Measurements from ENCODE around the gene POU4F1. TPM values are rescaled to one million over a fixed set of nuclear protein-coding genes. Genes with fewer than 3 reads are reported as not detected.

Gene POU4F1
- polyA plus RNA-seq, 6 donors from 2014 or later = not detected

DNA sequence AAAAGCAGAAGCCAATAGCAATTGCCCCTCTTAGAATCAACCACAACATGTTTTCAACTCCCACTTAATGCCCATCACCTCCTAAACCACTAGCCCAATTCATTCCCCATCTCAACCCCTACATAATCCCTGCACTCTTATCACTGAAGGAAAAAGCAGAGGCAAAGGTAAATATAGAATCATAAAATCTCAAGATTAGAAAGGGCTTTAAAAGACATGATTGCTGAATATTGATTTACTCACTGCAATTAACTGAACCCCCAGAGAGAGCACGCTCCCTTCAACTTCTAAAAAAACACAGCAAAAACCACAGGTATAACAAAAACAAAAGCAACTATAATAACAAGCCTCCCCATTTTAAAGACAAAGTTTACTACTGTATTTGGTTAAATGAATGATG lies 15.1 kb upstream of the POU4F1 start:
- Mint-ChIP-seq H3K4me3 (no peak overlapping the region), H3K27me3 (peaks cover 0 to 4% (median 4%) of the 10 kb centered on the region in 3 donors), H3K27ac (peak overlapping the region in 1 of 6 donors; percentile 4), H3K9me3 (no peaks in the 10 kb centered on the region), H3K4me1 (no peaks in the 10 kb centered on the region), H3K36me3 (peaks cover 36 to 50% of the 10 kb centered on the region in 2 donors)
- DNase-seq (no peak), ATAC-seq (ENCODE audit: low read depth in 2 of 2) (no peak)

- peaks cover 46 to 59% (median 53%) of the 10 kb centered on the region in 3 donors for H3K27me3 Mint-ChIP-seq
- ATAC-seq (ENCODE audit: low read depth in 2 of 2) = no peak
- no peak for DNase-seq
Measured at GRCh38 chr13:78611040-78611439, 7.7 kb upstream of the POU4F1 start.

DNA sequence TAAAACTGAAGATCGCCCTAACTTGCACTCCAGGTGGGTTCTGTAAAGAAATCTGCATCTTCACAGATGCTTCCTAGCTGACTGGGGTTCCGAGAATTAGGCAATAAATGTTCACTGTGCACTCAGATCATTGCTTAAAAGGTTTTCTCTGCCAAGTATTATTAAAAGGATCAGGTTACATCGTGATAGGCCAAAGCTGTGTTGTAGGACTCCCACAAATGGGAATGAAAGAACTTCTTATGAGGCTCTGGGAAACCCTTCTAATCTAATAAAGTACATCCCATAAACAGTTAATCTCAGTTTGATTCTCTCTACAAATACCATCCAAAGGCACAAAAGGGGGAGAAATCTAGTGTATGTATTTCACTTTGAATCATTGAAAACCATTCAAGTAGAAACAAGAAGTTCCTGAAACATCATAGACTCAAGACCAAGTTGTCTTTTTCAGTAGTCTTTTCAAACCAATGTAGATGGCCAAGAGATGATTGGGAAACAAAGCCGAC lies 7.1 kb upstream of the POU4F1 start:
- peaks cover 23 to 41% (median 39%) of the 10 kb centered on the region in 3 donors for H3K4me1 Mint-ChIP-seq
- DNase-seq = no peak
- H3K27me3 Mint-ChIP-seq = peaks cover 52 to 64% (median 59%) of the 10 kb centered on the region in 3 donors
- H3K27ac Mint-ChIP-seq = peak overlapping the region in 1 of 6 donors; percentile 10
- peaks cover 0 to 15% (median 5%) of the 10 kb centered on the region in 7 donors for H3K9me3 Mint-ChIP-seq
- no peak for ATAC-seq (ENCODE audit: low read depth in 2 of 2)
- H3K4me3 Mint-ChIP-seq = peak overlapping the region in 4 of 8 donors; percentile 21 to 88 (median 64)
- peaks cover 11 to 22% of the 10 kb centered on the region in 2 donors for H3K36me3 Mint-ChIP-seq

More at GRCh38 chr13:78611040-78611439, 7.7 kb upstream of the POU4F1 start:
- H3K36me3 Mint-ChIP-seq = peaks cover 17 to 28% of the 10 kb centered on the region in 2 donors
- peaks cover 19 to 39% (median 35%) of the 10 kb centered on the region in 3 donors for H3K4me1 Mint-ChIP-seq
- peaks cover 0 to 15% (median 5%) of the 10 kb centered on the region in 7 donors for H3K9me3 Mint-ChIP-seq
- peak overlapping the region in 1 of 8 donors; percentile 74 for H3K4me3 Mint-ChIP-seq
- no peak overlapping the region for H3K27ac Mint-ChIP-seq

GRCh38 chr13:78609464-78610205 lies 6.3 kb upstream of the POU4F1 start:
- peaks cover 23 to 41% (median 39%) of the 10 kb centered on the region in 3 donors for H3K4me1 Mint-ChIP-seq
- DNase-seq = no peak
- ATAC-seq (ENCODE audit: low read depth in 2 of 2) = peak; percentile 37

DNA sequence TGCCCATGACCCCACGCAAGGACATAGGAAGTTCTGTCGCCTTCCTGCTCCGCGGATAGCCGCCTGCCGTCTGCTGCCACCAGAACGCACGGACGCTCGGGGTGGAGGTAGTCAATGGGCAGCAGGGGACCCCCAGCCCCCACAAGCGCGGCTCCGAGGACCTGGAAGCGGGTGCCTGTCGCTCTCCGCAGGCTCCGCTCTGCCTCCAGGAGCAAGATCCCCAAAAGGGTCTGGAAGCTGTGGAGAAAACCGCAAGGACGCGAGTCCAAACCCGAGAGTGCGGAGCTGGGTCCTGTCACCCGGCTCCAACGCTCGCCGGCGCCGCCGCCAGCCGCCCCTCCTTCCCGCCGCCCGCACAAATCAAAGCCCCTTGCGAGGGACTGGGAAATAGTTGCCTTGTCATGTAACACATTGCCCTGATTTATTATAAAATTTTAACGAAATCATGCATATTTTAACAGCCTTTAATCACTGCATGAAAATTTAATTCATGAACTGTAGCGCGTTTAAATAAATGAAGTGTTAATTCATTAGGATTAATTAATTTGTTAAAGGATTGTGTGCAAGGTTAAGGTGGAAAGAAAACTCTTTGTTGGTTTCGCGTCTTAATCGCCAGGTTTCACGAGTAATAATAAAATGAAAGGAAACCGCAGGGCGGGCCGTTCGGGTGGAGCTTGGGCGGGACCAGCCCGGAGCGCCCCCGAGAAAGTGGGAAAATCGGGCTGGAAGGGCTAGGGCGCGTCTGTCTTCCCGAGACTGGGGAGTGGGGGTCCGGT lies 5.5 kb upstream of the POU4F1 start:
- peaks cover 68 to 77% (median 71%) of the 10 kb centered on the region in 3 donors for H3K27me3 Mint-ChIP-seq
- no peak for DNase-seq
- H3K9me3 Mint-ChIP-seq = peaks cover 0 to 21% (median 6%) of the 10 kb centered on the region in 7 donors
- H3K27ac Mint-ChIP-seq = peak overlapping the region in 4 of 6 donors; percentile 44 to 90 (median 72)
- ATAC-seq (ENCODE audit: low read depth in 2 of 2) = peak; percentile 16 to 27
- peaks cover 0 to 8% of the 10 kb centered on the region in 2 donors for H3K36me3 Mint-ChIP-seq
- peaks cover 27 to 43% (median 41%) of the 10 kb centered on the region in 3 donors for H3K4me1 Mint-ChIP-seq
- H3K4me3 Mint-ChIP-seq = peak overlapping the region; percentile 81 to 94 (median 90)

More at GRCh38 chr13:78609464-78610205, 6.3 kb upstream of the POU4F1 start:
- peaks cover 60 to 69% (median 67%) of the 10 kb centered on the region in 3 donors for H3K27me3 Mint-ChIP-seq
- peaks cover 5 to 14% of the 10 kb centered on the region in 2 donors for H3K36me3 Mint-ChIP-seq
- H3K9me3 Mint-ChIP-seq = peaks cover 0 to 21% (median 5%) of the 10 kb centered on the region in 7 donors
- H3K27ac Mint-ChIP-seq = peak overlapping the region in 3 of 6 donors; percentile 9 to 66 (median 39)
- H3K4me3 Mint-ChIP-seq = peak overlapping the region; percentile 74 to 94 (median 90)

DNA sequence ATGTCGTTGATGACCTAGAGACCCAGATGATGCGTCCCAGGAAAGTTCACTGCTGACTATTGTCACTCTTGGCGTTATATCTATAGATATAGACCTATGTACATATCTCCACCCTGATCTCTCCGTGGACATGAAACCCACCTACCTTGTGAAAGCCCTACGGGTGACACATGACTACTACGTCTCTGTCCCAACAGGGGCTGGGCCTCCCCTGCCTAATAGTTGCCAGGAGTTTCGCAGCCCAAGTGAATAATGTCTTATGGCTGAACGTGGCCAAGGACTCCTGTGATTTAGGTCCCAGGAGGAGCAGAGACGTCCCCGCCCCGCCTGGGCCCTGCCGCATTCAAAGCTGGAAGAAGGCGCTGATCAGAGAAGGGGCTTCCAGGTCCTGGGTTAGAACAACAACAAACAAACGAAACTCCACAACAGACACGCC lies 4.9 kb upstream of the POU4F1 start:
- ATAC-seq (ENCODE audit: low read depth in 2 of 2) (no peak), DNase-seq (no peak)
- Mint-ChIP-seq H3K36me3 (peaks cover 0 to 8% of the 10 kb centered on the region in 2 donors), H3K4me3 (peak overlapping the region; percentile 78 to 94 (median 86)), H3K9me3 (peaks cover 0 to 21% (median 6%) of the 10 kb centered on the region in 7 donors), H3K4me1 (peaks cover 33 to 48% (median 41%) of the 10 kb centered on the region in 3 donors), H3K27ac (peak overlapping the region in 3 of 6 donors; percentile 58 to 90 (median 86)), H3K27me3 (peaks cover 74 to 82% (median 77%) of the 10 kb centered on the region in 3 donors)

- peak overlapping the region in 4 of 6 donors; percentile 58 to 90 (median 83) for H3K27ac Mint-ChIP-seq
- H3K9me3 Mint-ChIP-seq = peaks cover 0 to 21% (median 7%) of the 10 kb centered on the region in 7 donors
- H3K4me3 Mint-ChIP-seq = peak overlapping the region in 7 of 8 donors; percentile 78 to 94 (median 88)
- H3K36me3 Mint-ChIP-seq = peaks cover 0 to 10% of the 10 kb centered on the region in 2 donors
- H3K4me1 Mint-ChIP-seq = peaks cover 36 to 52% (median 44%) of the 10 kb centered on the region in 3 donors
- ATAC-seq (ENCODE audit: low read depth in 2 of 2) = no peak
- peaks cover 80 to 85% (median 84%) of the 10 kb centered on the region in 3 donors for H3K27me3 Mint-ChIP-seq
- no peak for DNase-seq
Measured at GRCh38 chr13:78607409-78608251, 4.3 kb upstream of the POU4F1 start.

GRCh38 chr13:78606471-78607408 lies 3.4 kb upstream of the POU4F1 start:
- Mint-ChIP-seq H3K36me3 (peaks cover 0 to 16% of the 10 kb centered on the region in 2 donors), H3K4me1 (peaks cover 40 to 58% (median 49%) of the 10 kb centered on the region in 3 donors), H3K27ac (peak overlapping the region in 3 of 6 donors; percentile 69 to 86 (median 69)), H3K4me3 (peak overlapping the region in 5 of 8 donors; percentile 42 to 88 (median 48)), H3K9me3 (peaks cover 0 to 21% (median 8%) of the 10 kb centered on the region in 7 donors), H3K27me3 (peaks cover 86 to 89% (median 87%) of the 10 kb centered on the region in 3 donors)
- no peak for DNase-seq
- no peak for ATAC-seq (ENCODE audit: low read depth in 2 of 2)

GRCh38 chr13:78604782-78605611 lies 1.6 kb upstream of the POU4F1 start:
- H3K4me1 Mint-ChIP-seq = peaks cover 49 to 65% (median 59%) of the 10 kb centered on the region in 3 donors
- H3K4me3 Mint-ChIP-seq = peak overlapping the region in 2 of 8 donors; percentile 62 to 65

DNA sequence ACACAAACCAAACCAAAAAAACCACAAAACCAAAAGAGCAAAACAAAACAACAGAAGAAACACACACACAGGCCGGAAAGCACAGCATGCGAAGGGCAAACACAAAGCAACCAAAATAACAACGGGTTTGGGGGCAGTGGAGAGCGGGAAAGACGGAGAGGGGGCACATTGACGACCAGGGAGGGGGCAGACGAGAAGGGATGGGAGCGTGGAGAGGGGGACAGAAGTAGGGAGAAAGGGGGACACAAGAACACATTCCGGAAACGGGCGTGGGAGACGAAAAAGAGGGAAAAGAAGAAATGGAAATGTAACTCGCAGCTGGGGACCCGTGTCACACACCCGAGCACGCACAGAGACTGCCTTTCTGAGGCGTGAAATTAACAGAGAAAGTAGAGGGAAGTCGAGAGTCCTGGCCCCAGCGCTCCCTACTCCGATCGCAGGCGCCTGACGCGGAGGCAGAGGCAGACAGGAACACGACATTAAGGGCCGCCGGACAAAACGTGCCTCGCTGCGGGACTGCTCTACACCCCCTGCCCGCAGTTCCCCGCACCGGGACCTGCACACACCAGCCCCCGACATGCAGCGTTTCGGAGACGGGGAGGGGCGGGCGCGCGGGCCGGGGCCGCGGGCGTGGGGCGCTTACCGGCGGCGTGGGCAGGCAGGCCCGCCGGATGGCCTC lies 652 bp downstream of the POU4F1 start:
- Mint-ChIP-seq H3K36me3 (peaks cover 5 to 24% of the 10 kb centered on the region in 2 donors), H3K27me3 (peaks cover 82 to 88% (median 88%) of the 10 kb centered on the region in 3 donors), H3K4me1 (peaks cover 41 to 47% (median 46%) of the 10 kb centered on the region in 3 donors), H3K27ac (peak overlapping the region in 5 of 6 donors; percentile 15 to 98 (median 94)), H3K9me3 (peaks cover 0 to 45% (median 20%) of the 10 kb centered on the region in 7 donors), H3K4me3 (peak overlapping the region; percentile 82 to 94 (median 92))
- DNase-seq (no peak), ATAC-seq (ENCODE audit: low read depth in 2 of 2) (peak; percentile 38 to 42)

More at GRCh38 chr13:78604782-78605611, 1.6 kb upstream of the POU4F1 start:
- no peak for ATAC-seq (ENCODE audit: low read depth in 2 of 2)
- H3K27ac Mint-ChIP-seq = peak overlapping the region in 3 of 6 donors; percentile 2 to 21 (median 21)
- peaks cover 84 to 94% (median 93%) of the 10 kb centered on the region in 3 donors for H3K27me3 Mint-ChIP-seq
- no peak for DNase-seq
- peaks cover 5 to 24% of the 10 kb centered on the region in 2 donors for H3K36me3 Mint-ChIP-seq
- peaks cover 0 to 30% (median 14%) of the 10 kb centered on the region in 7 donors for H3K9me3 Mint-ChIP-seq

Data from naive B cell (primary cell).